ENCODE measurements around the gene FGD2. TPM values are rescaled to one million over a fixed set of nuclear protein-coding genes. Genes with fewer than 3 reads are reported as not detected.

FGD2 gene
- total RNA-seq, 1 experiment from 2014 or later: 0.10 TPM

GRCh38 chr6:37068356-37069270, 63.2 kb downstream of the FGD2 start:
- no TSS peak for BruUV-seq (replicated peaks)
- Histone ChIP-seq H3K9ac (ENCODE audit: low read length) (no peak overlapping the region), H4K20me1 (ENCODE audit: insufficient read depth) (no peaks in the 10 kb centered on the region), H3K4me2 (ENCODE audit: low read length) (no peak overlapping the region), H3K4me1 (ENCODE audit: control insufficient read depth in 1 of 2, insufficient read depth in 2 of 2, low read length in 2 of 2) (peaks cover 2 to 20% of the 10 kb centered on the region in 2 experiments; a peak in 1 of 4 replicates), H3K79me2 (ENCODE audit: insufficient read depth, low read length) (no peaks in the 10 kb centered on the region), H3K4me3 (replicated peaks in 1 of 2; ENCODE audit: low read depth in 1 of 2, low read length in 2 of 2) (no peak overlapping the region), H2AFZ (ENCODE audit: low read depth, low read length, poor library complexity, severe bottlenecking) (no peak overlapping the region), H3K9me2 (ENCODE audit: insufficient read depth) (no peaks in the 10 kb centered on the region), H3K9me3 (ENCODE audit: control insufficient read depth in 1 of 2, insufficient read depth in 1 of 2, low read depth in 1 of 2, low read length in 2 of 2) (no peaks in the 10 kb centered on the region), H3K27ac (ENCODE audit: low read depth, low read length) (no peak overlapping the region), H3K36me3 (ENCODE audit: control insufficient read depth in 1 of 2, insufficient read depth in 2 of 2, low read length in 2 of 2) (no peaks in the 10 kb centered on the region), H3K27me3 (ENCODE audit: insufficient read depth, low read length) (no peaks in the 10 kb centered on the region)
- ATAC-seq (no peak), DNase-seq (ENCODE audit: low read depth, low spot score) (no peak)
- intact Hi-C loops (cut with micrococcal nuclease): no loop called here
- RAD21 ChIA-PET (ENCODE audit: low non-redundant PET in 1 of 2, low total read pairs in 2 of 2, uncharacterized antibody in 2 of 2, unreplicated experiment in 2 of 2): no interaction called here
- CTCF ChIA-PET: no interaction called here
- POLR2A ChIA-PET: interaction anchor here (0.8 to 1.2 kb wide), 2 partner anchors 45 to 101 kb away, joined by 3 to 4 read pairs; partner anchors contain the start of gene PIM1
- no peak for TF ChIP-seq ZNF274 (IDR thresholded peaks at IDR 0.05; ENCODE audit: low read depth, low read length)
- TF ChIP-seq FOSL1 (IDR thresholded peaks at IDR 0.05; ENCODE audit: low read depth): no peak
- no peak for TF ChIP-seq YY1 (IDR thresholded peaks at IDR 0.05; ENCODE audit: extremely low read depth, insufficient replicate concordance, low read depth, low read length)
- no peak for TF ChIP-seq ATF3 (IDR thresholded peaks at IDR 0.05)
- TF ChIP-seq EZH2 (IDR thresholded peaks at IDR 0.05): no peak
- no peak for TF ChIP-seq ELF1 (IDR thresholded peaks at IDR 0.05; ENCODE audit: borderline replicate concordance, low read depth)
- no peak for TF ChIP-seq MAX (IDR thresholded peaks at IDR 0.05)
- no peak for TF ChIP-seq EZH2phosphoT487 (IDR thresholded peaks at IDR 0.05; ENCODE audit: borderline replicate concordance)
- TF ChIP-seq POLR2A (IDR thresholded peaks at IDR 0.05; ENCODE audit: borderline replicate concordance, extremely low read depth, insufficient read depth, insufficient read length): no peak
- no peak for TF ChIP-seq SP1 (IDR thresholded peaks at IDR 0.05; ENCODE audit: low read depth)
